ENCODE data around the gene NRP1.
"Not testable (repeated sequence)": the region's sequence is repeated elsewhere in the genome, so short reads cannot be mapped to it uniquely, and the experiment has no call there.

NRP1 gene

GRCh38 chr10:33224251-33224965, 110.1 kb downstream of the NRP1 start:
- no peaks in the 10 kb centered on the region for H3K27me3 ChIP-seq (replicated peaks; ENCODE audit: insufficient read depth, low read length)
- DNase-seq = no peak
- TF ChIP-seq CTCF (IDR thresholded peaks at IDR 0.05; ENCODE audit: low read length) = no peak
- no peak for TF ChIP-seq EZH2 (optimal IDR thresholded peaks at IDR 0.05; ENCODE audit: low read depth, low read length)
- no peak for TF ChIP-seq EZH2phosphoT487 (IDR thresholded peaks at IDR 0.05; ENCODE audit: low read length)
- H3K4me2 ChIP-seq (ENCODE audit: low read depth, low read length) = no peak overlapping the region
- H3K4me1 ChIP-seq (ENCODE audit: low read length) = no peaks in the 10 kb centered on the region
- H3K79me2 ChIP-seq (ENCODE audit: low read length) = no peaks in the 10 kb centered on the region
- no peaks in the 10 kb centered on the region for H3K9me3 ChIP-seq (replicated peaks; ENCODE audit: insufficient read depth, low read length)
- no peaks in the 10 kb centered on the region for H3F3A ChIP-seq (ENCODE audit: insufficient read depth, low read length)
- H2AFZ ChIP-seq (ENCODE audit: low read length) = no peak overlapping the region
- H3K36me3 ChIP-seq (replicated peaks; ENCODE audit: insufficient read depth, low read length) = no peaks in the 10 kb centered on the region
- H3K9ac ChIP-seq (ENCODE audit: low read length) = no peak overlapping the region
- no peak overlapping the region for H3K4me3 ChIP-seq (ENCODE audit: low read length)
- H3K27ac ChIP-seq (ENCODE audit: low read length) = no peak overlapping the region
- H4K20me1 ChIP-seq (ENCODE audit: insufficient read depth, low read length) = no peaks in the 10 kb centered on the region
- no peaks in the 10 kb centered on the region for H3K9me2 ChIP-seq (replicated peaks; ENCODE audit: insufficient read depth, low read length)

GRCh38 chr10:33223326-33224000, 111.0 kb downstream of the NRP1 start:
- no peak overlapping the region for H3K4me2 ChIP-seq (ENCODE audit: low read depth, low read length)
- H2AFZ ChIP-seq (ENCODE audit: low read length) = no peak overlapping the region
- no peaks in the 10 kb centered on the region for H3K4me1 ChIP-seq (ENCODE audit: low read length)
- no peaks in the 10 kb centered on the region for H3K27me3 ChIP-seq (replicated peaks; ENCODE audit: insufficient read depth, low read length)
- no peaks in the 10 kb centered on the region for H3F3A ChIP-seq (ENCODE audit: insufficient read depth, low read length)
- no peaks in the 10 kb centered on the region for H4K20me1 ChIP-seq (ENCODE audit: insufficient read depth, low read length)
- no peaks in the 10 kb centered on the region for H3K79me2 ChIP-seq (ENCODE audit: low read length)
- H3K9me3 ChIP-seq (replicated peaks; ENCODE audit: insufficient read depth, low read length) = no peaks in the 10 kb centered on the region
- no peak overlapping the region for H3K9ac ChIP-seq (ENCODE audit: low read length)
- DNase-seq = no peak
- no peak overlapping the region for H3K4me3 ChIP-seq (ENCODE audit: low read length)
- no peaks in the 10 kb centered on the region for H3K9me2 ChIP-seq (replicated peaks; ENCODE audit: insufficient read depth, low read length)
- H3K27ac ChIP-seq (ENCODE audit: low read length) = no peak overlapping the region
- no peaks in the 10 kb centered on the region for H3K36me3 ChIP-seq (replicated peaks; ENCODE audit: insufficient read depth, low read length)
- TF ChIP-seq CTCF (IDR thresholded peaks at IDR 0.05; ENCODE audit: low read length) = no peak
- TF ChIP-seq EZH2 (optimal IDR thresholded peaks at IDR 0.05; ENCODE audit: low read depth, low read length) = no peak
- no peak for TF ChIP-seq EZH2phosphoT487 (IDR thresholded peaks at IDR 0.05; ENCODE audit: low read length)

GRCh38 chr10:33222304-33222703, 112.2 kb downstream of the NRP1 start:
- not testable (repeated sequence) for H3K4me1 ChIP-seq (ENCODE audit: low read length); H3F3A ChIP-seq (ENCODE audit: insufficient read depth, low read length); H3K4me2 ChIP-seq (ENCODE audit: low read depth, low read length); H3K27me3 ChIP-seq (replicated peaks; ENCODE audit: insufficient read depth, low read length); H4K20me1 ChIP-seq (ENCODE audit: insufficient read depth, low read length); H2AFZ ChIP-seq (ENCODE audit: low read length); H3K9me2 ChIP-seq (replicated peaks; ENCODE audit: insufficient read depth, low read length); H3K36me3 ChIP-seq (replicated peaks; ENCODE audit: insufficient read depth, low read length); H3K79me2 ChIP-seq (ENCODE audit: low read length); H3K4me3 ChIP-seq (ENCODE audit: low read length); H3K9me3 ChIP-seq (replicated peaks; ENCODE audit: insufficient read depth, low read length); H3K9ac ChIP-seq (ENCODE audit: low read length); H3K27ac ChIP-seq (ENCODE audit: low read length); DNase-seq

- no peak overlapping the region for H3K27ac ChIP-seq (ENCODE audit: low read length)
- no peaks in the 10 kb centered on the region for H3K4me1 ChIP-seq (ENCODE audit: low read length)
- H3K36me3 ChIP-seq (replicated peaks; ENCODE audit: insufficient read depth, low read length) = no peaks in the 10 kb centered on the region
- H3K79me2 ChIP-seq (ENCODE audit: low read length) = no peaks in the 10 kb centered on the region
- H3F3A ChIP-seq (ENCODE audit: insufficient read depth, low read length) = no peaks in the 10 kb centered on the region
- no peak for TF ChIP-seq CTCF (IDR thresholded peaks at IDR 0.05; ENCODE audit: low read length)
- TF ChIP-seq EZH2 (optimal IDR thresholded peaks at IDR 0.05; ENCODE audit: low read depth, low read length) = no peak
- no peak for TF ChIP-seq EZH2phosphoT487 (IDR thresholded peaks at IDR 0.05; ENCODE audit: low read length)
- no peak overlapping the region for H3K4me3 ChIP-seq (ENCODE audit: low read length)
- no peaks in the 10 kb centered on the region for H3K9me3 ChIP-seq (replicated peaks; ENCODE audit: insufficient read depth, low read length)
- H3K9ac ChIP-seq (ENCODE audit: low read length) = no peak overlapping the region
- no peaks in the 10 kb centered on the region for H4K20me1 ChIP-seq (ENCODE audit: insufficient read depth, low read length)
- H3K9me2 ChIP-seq (replicated peaks; ENCODE audit: insufficient read depth, low read length) = no peaks in the 10 kb centered on the region
- H3K4me2 ChIP-seq (ENCODE audit: low read depth, low read length) = no peak overlapping the region
- no peak for DNase-seq
- H2AFZ ChIP-seq (ENCODE audit: low read length) = no peak overlapping the region
- no peaks in the 10 kb centered on the region for H3K27me3 ChIP-seq (replicated peaks; ENCODE audit: insufficient read depth, low read length)
These were observed 116.6 kb downstream of the NRP1 start for GRCh38 chr10:33217854-33218253.
